CD14-positive monocyte (primary cell): ENCODE measurements around the gene TMCO4. TPM values are rescaled to one million over a fixed set of nuclear protein-coding genes. Genes with fewer than 3 reads are reported as not detected.

Experiments used
- DNase-seq, 3 donors: peaks; one replicate each; pipeline ENCODE4 v3.0.0-alpha.2; 2011 to 2022
- H2AFZ ChIP-seq: 2 replicates; pipeline ENCODE4 v1.6.0; 2012; ENCODE audit warnings: mild to moderate bottlenecking, low read depth, low read length, inconsistent platforms; ENCODE audit not compliant: insufficient read depth, poor library complexity, severe bottlenecking
- H3K27ac ChIP-seq, 2 donors: 1 replicate in 1 of 2; 2 replicates in 1 of 2; pipeline ENCODE4 v1.5.1; 2012 to 2013; ENCODE audit warnings: low read length in 2 of 2, control low read depth in 1 of 2, inconsistent platforms in 1 of 2, low read depth in 1 of 2, mild to moderate bottlenecking in 1 of 2
- H3K27me3 ChIP-seq, 2 donors: one replicate each; pipeline versions ENCODE4 v1.6.0 to v1.6.1; 2011 to 2013; ENCODE audit warnings: low read length in 2 of 2; ENCODE audit not compliant: control insufficient read depth in 2 of 2, insufficient read depth in 2 of 2
- H3K36me3 ChIP-seq, 2 donors: replicated peaks in 1 of 2; 1 replicate in 1 of 2; 2 replicates in 1 of 2; pipeline versions ENCODE4 v1.5.1 to v1.6.1; 2012 to 2013; ENCODE audit warnings: low read length in 2 of 2, control low read depth in 1 of 2, inconsistent platforms in 1 of 2, mild to moderate bottlenecking in 1 of 2; ENCODE audit not compliant: insufficient read depth in 2 of 2, control insufficient read depth in 1 of 2
- H3K4me1 ChIP-seq, 2 donors: 1 replicate in 1 of 2; 2 replicates in 1 of 2; pipeline versions ENCODE4 v1.5.1 to v1.6.1; 2012 to 2013; ENCODE audit warnings: low read length in 2 of 2, control low read depth in 1 of 2, inconsistent platforms in 1 of 2, mild to moderate bottlenecking in 1 of 2, moderate library complexity in 1 of 2; ENCODE audit not compliant: insufficient read depth in 2 of 2, control insufficient read depth in 1 of 2
- H3K4me2 ChIP-seq: replicated peaks from 2 replicates; pipeline ENCODE3; 2012; ENCODE audit warnings: low read length, moderate library complexity, mild to moderate bottlenecking; ENCODE audit not compliant: poor library complexity, severe bottlenecking; ENCODE audit errors: extremely low read depth
- H3K4me3 ChIP-seq, 3 experiments: fragments of 200-600 bp in 1 of 3; sonication (generic) in 1 of 3; replicated peaks in 1 of 3; 1 replicate in 2 of 3; 2 replicates in 1 of 3; pipeline ENCODE4 v1.5.1; 2011 to 2013; ENCODE audit warnings: low read length in 3 of 3, mild to moderate bottlenecking in 3 of 3, control low read depth in 2 of 3, low read depth in 2 of 3, inconsistent platforms in 1 of 3, moderate library complexity in 1 of 3
- H3K79me2 ChIP-seq: 2 replicates; pipeline ENCODE4 v1.6.0; 2012; ENCODE audit warnings: mild to moderate bottlenecking, control low read depth, inconsistent platforms, low read length, moderate library complexity; ENCODE audit not compliant: insufficient read depth
- H3K9ac ChIP-seq: 2 replicates; pipeline ENCODE4 v1.6.0; 2017; ENCODE audit warnings: low read length, mild to moderate bottlenecking; ENCODE audit not compliant: insufficient read depth, poor library complexity, severe bottlenecking
- H3K9me3 ChIP-seq, 2 donors: replicated peaks in 1 of 2; 1 replicate in 1 of 2; 2 replicates in 1 of 2; pipeline versions ENCODE4 v1.5.1 to v1.6.1; 2012 to 2013; ENCODE audit warnings: low read length in 2 of 2, control low read depth in 1 of 2; ENCODE audit not compliant: control insufficient read depth in 1 of 2, insufficient read depth in 1 of 2
- H4K20me1 ChIP-seq: 2 replicates; pipeline ENCODE4 v1.6.0; 2012; ENCODE audit warnings: mild to moderate bottlenecking, low read length, control low read depth, moderate library complexity; ENCODE audit not compliant: insufficient read depth
- H3K27ac Mint-ChIP-seq, 7 donors: one replicate each; pipeline ENCODE4 v1.8.0; 2020; ENCODE audit warnings: mild to moderate bottlenecking in 7 of 7, mixed read lengths in 7 of 7, moderate library complexity in 6 of 7, inconsistent platforms in 2 of 7
- H3K27me3 Mint-ChIP-seq, 3 donors: one replicate each; pipeline ENCODE4 v1.8.0; 2021 to 2022; ENCODE audit warnings: low read depth in 3 of 3, mild to moderate bottlenecking in 3 of 3, mixed read lengths in 3 of 3, moderate library complexity in 3 of 3, inconsistent platforms in 1 of 3
- H3K36me3 Mint-ChIP-seq, 2 donors: one replicate each; pipeline ENCODE4 v1.8.0; 2020; ENCODE audit warnings: mixed read lengths in 2 of 2, inconsistent platforms in 1 of 2, mild to moderate bottlenecking in 1 of 2
- H3K4me1 Mint-ChIP-seq: one replicate; pipeline ENCODE4 v1.8.0; 2020; ENCODE audit warnings: mild to moderate bottlenecking, mixed read lengths
- H3K4me3 Mint-ChIP-seq, 2 donors: one replicate each; pipeline ENCODE4 v1.8.0; 2020; ENCODE audit warnings: mild to moderate bottlenecking in 2 of 2, mixed read lengths in 2 of 2, moderate library complexity in 1 of 2
- H3K9me3 Mint-ChIP-seq, 7 donors: one replicate each; pipeline ENCODE4 v1.8.0; 2020 to 2022; ENCODE audit warnings: mixed read lengths in 7 of 7, mild to moderate bottlenecking in 6 of 7, moderate library complexity in 6 of 7, inconsistent platforms in 2 of 7
- CTCF ChIP-seq: fragments of 200-600 bp; IDR thresholded peaks from one replicate; pipeline ENCODE4 v1.8.0; 2022; ENCODE audit warnings: antibody characterized with exemption, mild to moderate bottlenecking
- WGBS: methylation state at CpG from one replicate; pipeline ENCODE4 v1.1.5; 2013; ENCODE audit warnings: missing lambda C conversion rate; ENCODE audit not compliant: insufficient coverage; 5-methylcytosine and 5-hydroxymethylcytosine counted together
- intact Hi-C, 2 donors: fragments of 100-400 bp; cut with micrococcal nuclease; formaldehyde crosslinking; loops; one replicate each; pipeline versions ENCODE4 v1.15.0 to v1.15.1; 2023
- polyA plus RNA-seq, 3 donors: library from polyadenylated mRNA; depleted of rRNA in 1 of 3; unstranded in 2 of 3; stranded (reverse) in 1 of 3; fragments of 300-500 nt in 2 of 3; fragments of >200 nt in 1 of 3; fragmentation: Illumina TruSeq in 2 of 3; gene quantifications; 1 replicate in 2 of 3; 2 replicates in 1 of 3; pipeline ENCODE4 v1.2.3, GENCODE V29; 2012 to 2021

Gene TMCO4
- polyA plus RNA-seq, 3 donors: 6.9 to 10.1 (median 7.9) TPM

GRCh38 chr1:19815801-19816736 is 16.4 kb upstream of the TMCO4 start:
- H4K20me1 ChIP-seq: no peaks in the 10 kb centered on the region
- Mint-ChIP-seq H3K36me3 (no peaks in the 10 kb centered on the region), H3K4me1 (no peaks in the 10 kb centered on the region), H3K27me3 (peaks cover 2 to 13% (median 10%) of the 10 kb centered on the region in 3 donors), H3K4me3 (no peak overlapping the region), H3K9me3 (peaks cover 0 to 2% (median 0%) of the 10 kb centered on the region in 7 donors), H3K27ac (no peak overlapping the region)
- no peak overlapping the region for H3K9ac ChIP-seq
- no peak for TF ChIP-seq CTCF
- no peaks in the 10 kb centered on the region for H3K4me1 ChIP-seq
- no peaks in the 10 kb centered on the region for H3K79me2 ChIP-seq
- no peaks in the 10 kb centered on the region for H3K27me3 ChIP-seq
- WGBS: 82% methylated on average over 11 of the region's 15 CpGs
- no peak overlapping the region for H3K4me3 ChIP-seq
- H3K9me3 ChIP-seq: no peaks in the 10 kb centered on the region
- no peaks in the 10 kb centered on the region for H3K36me3 ChIP-seq
- H2AFZ ChIP-seq: no peak overlapping the region
- intact Hi-C loops: no loop called here
- no peak overlapping the region for H3K27ac ChIP-seq
- DNase-seq: no peak
- H3K4me2 ChIP-seq: no peak overlapping the region

GRCh38 chr1:19814681-19815503 is 15.2 kb upstream of the TMCO4 start, which contains the start of gene RNF186:
RNF186 (minus strand) TSS chr1:19815283; CDS start chr1:19815101, 182 bp downstream.
- WGBS: 94% methylated on average over 18 of the region's 22 CpGs
- Mint-ChIP-seq H3K4me3 (no peak within 1 kb of the TSS), H3K9me3 (peaks cover 0 to 2% (median 0%) of the 10 kb centered on the region in 7 donors), H3K4me1 (no peaks in the 10 kb centered on the region), H3K36me3 (no peaks in the 10 kb centered on the region), H3K27ac (no peak within 1 kb of the TSS), H3K27me3 (peaks cover 2 to 12% (median 11%) of the 10 kb centered on the region in 3 donors)
- no peak within 1 kb of the TSS for H3K27ac ChIP-seq
- no peaks in the 10 kb centered on the region for H3K4me1 ChIP-seq
- H2AFZ ChIP-seq: no peak within 1 kb of the TSS
- no peaks in the 10 kb centered on the region for H4K20me1 ChIP-seq
- H3K27me3 ChIP-seq: no peaks in the 10 kb centered on the region
- no peak for DNase-seq
- no peaks in the 10 kb centered on the region for H3K79me2 ChIP-seq
- H3K9me3 ChIP-seq: no peaks in the 10 kb centered on the region
- TF ChIP-seq CTCF: no peak
- H3K9ac ChIP-seq: no peak within 1 kb of the TSS
- H3K36me3 ChIP-seq: no peaks in the 10 kb centered on the region
- no peak within 1 kb of the TSS for H3K4me3 ChIP-seq
- no peak within 1 kb of the TSS for H3K4me2 ChIP-seq
- intact Hi-C loops: no loop called here
